GM11168 (cell line): Measurements from ENCODE around the gene GATA5.

Experiments
- in situ Hi-C: fragments of 300-500 bp; cut with MboI; formaldehyde crosslinking; loops from one replicate; pipeline ENCODE4 v1.12.0; 2022; ENCODE audit warnings: low sequenced_read_pairs; ENCODE audit not compliant: unreplicated experiment

GATA5 gene

DNA sequence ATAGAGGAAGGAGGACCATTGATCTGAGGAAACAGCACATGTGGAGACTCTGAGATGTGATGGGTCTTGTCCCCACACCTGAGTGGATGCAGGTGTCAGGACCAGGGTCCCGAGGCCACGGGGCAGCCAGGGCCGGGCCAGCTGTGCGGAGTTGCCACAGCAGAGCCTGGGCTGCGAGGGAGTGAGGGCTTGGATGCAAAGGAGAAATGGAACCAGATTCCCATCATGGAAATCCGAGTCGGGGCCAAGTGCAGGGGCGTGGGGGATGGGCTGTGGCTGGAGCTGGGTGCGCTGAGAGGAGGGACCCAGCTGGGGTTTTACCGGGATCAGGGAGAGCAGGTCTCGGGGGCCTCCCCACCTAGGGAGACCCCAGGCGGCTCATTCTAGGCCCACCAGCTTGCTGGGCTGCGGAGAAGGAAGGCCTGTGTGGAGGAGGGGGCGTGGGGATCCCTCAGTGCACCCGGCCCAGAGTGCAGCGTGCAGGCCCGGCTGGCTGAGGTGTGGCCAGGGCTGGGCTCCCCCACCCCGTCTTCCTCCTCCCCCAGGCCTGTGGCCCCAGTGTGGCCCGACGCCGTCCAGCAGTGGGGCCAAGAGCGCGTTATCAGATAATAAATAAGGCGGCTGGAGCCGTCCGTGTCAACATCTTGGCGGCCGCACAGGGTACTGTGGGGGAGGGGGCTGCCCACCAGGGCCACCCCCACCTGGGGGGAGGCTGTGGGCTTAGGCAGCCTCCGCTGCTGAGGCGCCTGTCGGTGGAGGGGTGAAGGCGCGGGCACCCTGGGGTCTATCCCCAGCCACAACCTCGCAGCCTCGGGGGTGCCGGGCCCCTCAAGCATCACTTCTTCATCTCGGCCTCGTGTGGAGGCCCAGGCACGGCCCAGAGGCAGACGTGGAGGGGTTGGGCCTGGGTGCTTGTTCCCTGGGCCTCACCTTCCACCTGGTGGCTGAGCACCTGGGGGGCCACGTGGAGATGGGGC is 17.2 kb downstream of the GATA5 start:
- in situ Hi-C loops: no loop called here

DNA sequence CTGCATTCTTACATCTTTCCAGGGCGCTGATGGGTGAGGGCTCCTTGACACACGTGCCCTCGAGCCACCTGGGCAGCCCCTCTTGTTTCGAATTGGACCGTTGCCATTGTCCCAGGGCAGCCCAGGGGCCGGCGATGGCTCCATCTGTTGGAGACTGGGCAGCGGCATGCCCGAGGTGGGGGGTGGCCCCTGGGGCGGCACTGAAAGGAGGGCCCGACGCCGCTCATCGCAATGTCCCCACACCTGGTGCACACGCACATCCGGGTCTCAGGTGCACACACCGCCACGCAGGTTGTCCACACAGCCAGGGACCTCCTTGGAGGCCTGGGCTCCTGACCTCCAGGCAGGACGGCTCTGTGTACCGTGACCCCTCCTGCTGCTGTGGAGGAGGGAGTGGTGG is 18.0 kb downstream of the GATA5 start:
- in situ Hi-C loops: no loop called here

DNA sequence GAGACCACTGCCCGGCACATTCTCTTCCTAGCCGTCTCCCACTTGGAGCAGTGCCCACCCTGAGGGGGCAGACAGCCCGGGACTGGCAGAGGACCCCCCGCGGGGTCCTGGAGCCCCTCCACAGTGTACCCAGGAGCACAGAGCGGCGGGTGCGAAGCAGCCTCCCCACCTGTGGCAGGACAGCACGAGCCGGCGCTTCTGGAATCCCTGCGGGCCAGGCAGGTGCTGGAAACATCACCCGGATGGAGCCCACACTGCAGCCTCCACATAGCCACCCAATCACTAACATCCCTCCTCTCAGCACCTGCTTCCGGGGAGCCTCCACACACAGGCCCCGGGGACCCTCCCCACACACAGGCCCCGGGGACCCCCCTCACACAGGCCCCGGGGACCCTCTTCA is 18.7 kb downstream of the GATA5 start:
- in situ Hi-C loops: no loop called here

- in situ Hi-C loops: no loop called here
Observed at GRCh38 chr20:62455929-62456328, 19.9 kb downstream of the GATA5 start.

GRCh38 chr20:62454904-62455636 is 20.7 kb downstream of the GATA5 start:
- in situ Hi-C loops: no loop called here

GRCh38 chr20:62453186-62453808 is 22.5 kb downstream of the GATA5 start:
- in situ Hi-C loops: no loop called here

DNA sequence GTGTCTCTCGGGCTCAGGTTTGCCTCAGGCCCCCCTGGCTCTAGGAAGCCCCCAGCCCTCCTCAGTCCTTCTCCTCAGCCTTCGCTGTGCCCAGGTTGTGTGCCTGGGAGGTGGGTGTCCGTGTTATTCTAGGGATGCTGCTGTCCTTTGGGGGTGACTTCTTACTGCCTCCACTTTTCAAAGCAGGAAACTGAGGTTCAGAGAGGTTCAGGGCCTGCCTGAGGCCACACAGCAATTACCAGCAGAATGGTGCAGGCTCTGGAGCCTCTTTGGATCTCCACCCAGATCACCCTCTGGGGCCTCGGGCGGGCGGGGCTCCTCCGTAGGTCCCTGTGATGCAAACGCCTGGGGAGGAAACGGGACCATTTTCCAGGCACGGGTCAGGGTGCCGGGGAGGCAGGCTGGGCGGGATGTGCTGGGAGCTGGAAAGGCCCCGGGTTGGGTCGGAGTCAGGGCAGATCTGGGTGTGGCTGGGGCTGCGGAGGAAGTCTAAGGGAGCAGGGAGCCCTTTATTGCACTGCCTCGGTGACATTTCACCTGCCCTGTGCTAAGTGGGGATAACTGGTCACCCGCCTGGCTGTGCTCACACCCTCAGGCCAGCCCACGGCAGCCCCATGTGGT is 23.2 kb downstream of the GATA5 start:
- in situ Hi-C loops: no loop called here

- in situ Hi-C loops: no loop called here
Observed at GRCh38 chr20:62451970-62452369, 23.8 kb downstream of the GATA5 start.

GRCh38 chr20:62451156-62451767 is 24.5 kb downstream of the GATA5 start:
- in situ Hi-C loops: no loop called here

DNA sequence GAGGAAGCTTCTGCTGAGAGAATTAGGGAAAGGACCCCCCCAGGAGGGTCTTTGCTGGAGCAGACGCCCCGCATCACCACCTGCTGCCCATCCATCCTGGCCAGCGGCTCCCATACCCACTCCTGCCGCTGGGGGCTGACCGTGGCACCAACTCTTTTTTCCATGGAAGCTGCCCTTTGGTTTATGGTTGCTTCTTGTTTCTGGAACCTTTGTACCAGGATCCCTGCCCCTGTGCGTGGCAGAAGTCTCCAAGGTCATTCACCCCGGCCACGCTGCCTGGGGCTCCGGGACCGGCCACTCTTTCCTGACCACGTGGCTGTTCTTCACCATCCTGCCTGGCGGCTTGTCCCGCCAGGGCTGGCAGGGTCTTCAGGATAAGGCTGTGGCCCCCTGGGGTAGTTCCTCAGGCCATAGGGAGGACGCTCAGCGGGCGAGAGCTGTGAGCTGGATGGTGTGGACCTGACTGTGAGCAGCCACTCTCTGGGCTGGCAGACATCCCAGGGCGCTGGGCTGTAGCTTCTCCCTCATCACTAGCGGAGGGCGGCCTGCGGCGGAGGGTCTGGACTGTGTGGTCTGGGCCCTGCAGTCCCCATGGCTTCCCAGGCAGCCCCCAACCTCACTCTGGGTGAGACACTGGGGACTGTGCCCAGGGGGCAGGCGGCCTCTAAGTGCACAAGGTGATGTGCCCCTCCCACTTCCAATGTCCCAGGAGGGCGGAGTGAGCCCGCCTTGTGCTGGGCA is 25.7 kb downstream of the GATA5 start:
- in situ Hi-C loops: no loop called here

DNA sequence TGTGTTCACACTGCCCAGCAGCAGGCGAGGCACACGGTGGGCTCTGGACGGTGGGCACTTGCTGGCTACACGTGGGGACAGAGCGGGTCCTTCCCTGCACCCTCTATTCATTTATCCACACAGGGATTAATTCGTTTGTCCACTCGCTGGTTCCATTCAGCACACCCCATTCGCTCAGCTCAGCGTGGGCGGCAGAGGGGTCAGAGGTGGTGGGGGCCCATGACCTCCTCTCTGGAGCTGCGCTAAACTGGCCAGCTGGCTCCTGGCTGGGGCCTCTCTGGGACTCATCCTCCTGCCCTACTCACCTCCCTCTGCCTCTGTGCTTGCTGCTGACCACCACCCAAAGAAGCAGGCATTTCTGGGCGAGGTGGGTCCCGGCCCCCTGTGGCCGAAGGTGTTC is 27.0 kb downstream of the GATA5 start:
- in situ Hi-C loops: no loop called here

- in situ Hi-C loops: no loop called here
Observed at GRCh38 chr20:62448038-62448437, 27.8 kb downstream of the GATA5 start.

- in situ Hi-C loops: no loop called here
Observed at GRCh38 chr20:62446888-62447869, 28.6 kb downstream of the GATA5 start.

DNA sequence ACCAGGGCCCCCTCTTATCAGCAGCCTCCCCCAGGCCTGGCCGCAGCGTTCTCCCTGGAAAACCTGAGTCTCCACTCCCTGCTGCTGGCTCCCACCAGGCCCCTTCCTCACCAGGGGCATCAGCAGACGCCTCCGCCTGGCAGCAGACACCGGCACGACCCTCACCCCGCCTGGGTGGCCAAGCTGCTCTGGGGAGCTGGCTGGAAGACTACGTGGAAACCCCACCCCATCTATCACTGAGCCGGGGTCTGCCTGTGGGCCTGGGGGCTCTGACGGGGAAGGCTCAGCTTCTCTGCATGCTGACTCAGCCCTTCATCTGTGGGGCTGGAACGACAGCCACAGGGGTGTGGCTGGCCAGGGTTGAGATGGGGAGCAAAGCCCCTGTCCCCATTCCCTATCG is 29.3 kb downstream of the GATA5 start:
- in situ Hi-C loops: no loop called here

DNA sequence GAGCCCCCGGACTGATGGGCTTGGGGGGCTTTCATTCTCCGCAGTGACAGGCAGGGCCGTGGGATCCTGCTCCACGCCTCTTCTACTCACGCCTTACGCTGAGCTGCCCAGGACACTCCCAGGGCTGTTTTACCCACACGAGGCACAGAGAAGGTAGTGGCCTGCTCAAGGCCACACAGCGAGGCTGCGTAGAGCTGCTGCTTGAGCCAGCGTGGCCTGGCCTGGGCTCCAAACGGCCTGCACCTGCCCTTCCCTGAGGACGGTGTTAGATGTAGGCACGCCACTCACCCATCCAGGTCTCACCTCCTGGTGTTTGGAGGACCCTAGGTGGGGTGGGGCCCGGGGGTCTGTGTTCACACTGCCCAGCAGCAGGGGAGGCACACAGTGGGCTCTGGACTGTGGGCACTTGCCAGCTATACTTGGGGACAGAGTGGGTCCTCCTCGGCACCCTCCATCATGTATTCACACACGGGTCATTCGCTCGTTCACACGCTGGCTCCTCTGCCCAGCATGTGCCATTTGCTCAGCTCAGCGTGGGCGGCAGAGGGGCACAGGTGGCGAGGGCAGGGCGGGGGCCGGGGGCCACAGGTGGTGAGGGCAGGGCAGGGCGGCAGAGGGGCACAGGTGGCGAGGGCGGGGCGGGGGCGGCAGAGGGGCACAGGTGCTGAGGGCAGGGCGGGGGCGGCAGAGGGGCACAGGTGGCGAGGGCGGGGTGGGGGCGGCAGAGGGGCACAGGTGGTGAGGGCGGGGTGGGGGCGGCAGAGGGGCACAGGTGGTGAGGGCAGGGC is 30.0 kb downstream of the GATA5 start:
- in situ Hi-C loops: no loop called here

DNA sequence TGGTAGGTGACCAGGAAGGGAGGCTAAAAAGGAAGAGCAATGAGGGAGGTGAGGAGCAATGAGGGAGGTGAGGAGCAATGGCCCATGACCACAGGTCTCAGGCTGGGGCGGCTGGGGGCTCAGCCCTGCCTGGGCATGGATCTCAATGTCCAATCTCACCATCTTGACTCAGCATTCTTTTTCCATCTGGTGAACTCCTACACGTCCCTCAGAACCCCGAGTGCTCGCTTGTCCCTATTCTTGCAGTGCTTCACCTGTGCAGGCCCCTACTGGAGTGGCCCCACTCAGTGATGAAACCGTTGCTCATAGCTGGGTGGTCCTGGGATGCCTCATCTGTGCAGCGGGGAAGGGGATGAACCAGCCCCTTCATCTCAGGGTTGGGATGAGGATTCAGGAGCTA is 31.5 kb downstream of the GATA5 start:
- in situ Hi-C loops: no loop called here

GRCh38 chr20:62441987-62442539 is 33.7 kb downstream of the GATA5 start:
- in situ Hi-C loops: no loop called here
